H1 (cell line): Measurements from ENCODE around the gene SLC66A3. TPM values are rescaled to one million over a fixed set of nuclear protein-coding genes. Genes with fewer than 3 reads are reported as not detected.

Experiments
- CTCF ChIA-PET: fragments of 300-600 bp; sonication (Branson Sonifier 250); formaldehyde crosslinking; loops from one replicate; lab custom pipeline; 2021; ENCODE audit not compliant: partially characterized antibody; lab: Charles Lee
- POLR2A ChIA-PET: fragments of 300-600 bp; sonication (Branson Sonifier 250); formaldehyde crosslinking; loops from one replicate; lab custom pipeline; 2021; ENCODE audit warnings: inconsistent platforms; ENCODE audit not compliant: partially characterized antibody; lab: Charles Lee
- DNase-seq, 2 experiments: peaks; one replicate each; pipeline versions ENCODE4 v3.0.0 to v3.0.0-alpha.2; 2010 to 2022; ENCODE audit warnings: low spot score in 2 of 2, low read depth in 1 of 2, mixed read lengths in 1 of 2
- FAIRE-seq: peaks from 2 replicates; lab custom pipeline; 2011; peaks lifted over from hg19 to GRCh38; lab: Jason Lieb, UNC
- H2AFZ ChIP-seq: 2 replicates; pipeline ENCODE4 v1.8.1; 2012; ENCODE audit warnings: low read length, inconsistent platforms
- H2AK5ac ChIP-seq: 2 replicates; pipeline ENCODE4 v1.6.1; 2013; ENCODE audit warnings: low read depth, low read length
- H2BK120ac ChIP-seq: replicated peaks from 2 replicates; pipeline ENCODE3; 2013; ENCODE audit warnings: low read depth, low read length, inconsistent platforms
- H2BK12ac ChIP-seq: 2 replicates; pipeline ENCODE4 v1.6.1; 2013; ENCODE audit warnings: low read depth, low read length
- H2BK15ac ChIP-seq: 2 replicates; pipeline ENCODE4 v1.6.1; 2013; ENCODE audit warnings: low read length
- H2BK20ac ChIP-seq: 2 replicates; pipeline ENCODE4 v1.6.1; 2013; ENCODE audit warnings: low read length
- H2BK5ac ChIP-seq: 2 replicates; pipeline ENCODE4 v1.6.1; 2013; ENCODE audit warnings: low read depth, low read length
- H3K14ac ChIP-seq: 2 replicates; pipeline ENCODE4 v1.6.1; 2013; ENCODE audit warnings: inconsistent platforms; ENCODE audit not compliant: insufficient read length
- H3K18ac ChIP-seq: 2 replicates; pipeline ENCODE4 v1.6.1; 2013; ENCODE audit warnings: low read length; ENCODE audit errors: extremely low read depth
- H3K23ac ChIP-seq: 2 replicates; pipeline ENCODE4 v1.6.1; 2013; ENCODE audit warnings: inconsistent platforms; ENCODE audit not compliant: insufficient read length
- H3K23me2 ChIP-seq: 2 replicates; pipeline ENCODE4 v1.6.1; 2013; ENCODE audit warnings: low read depth, low read length
- H3K27ac ChIP-seq: 2 replicates; pipeline ENCODE4 v1.6.1; 2011; ENCODE audit warnings: low read depth, low read length, inconsistent platforms
- H3K27me3 ChIP-seq, 4 experiments: replicated peaks in 1 of 4; 1 replicate in 1 of 4; 2 replicates in 3 of 4; pipeline versions ENCODE4 v1.6.1 to v1.8.1; 2011 to 2013; ENCODE audit warnings: low read length in 3 of 4, mild to moderate bottlenecking in 3 of 4, inconsistent platforms in 2 of 4, mixed read lengths in 2 of 4, moderate library complexity in 1 of 4; ENCODE audit not compliant: control insufficient read depth in 3 of 4, insufficient read depth in 3 of 4; ENCODE audit errors: extremely low read depth in 1 of 4
- H3K36me3 ChIP-seq, 4 experiments: 2 replicates each; pipeline versions ENCODE4 v1.6.1 to v1.8.1; 2011 to 2013; ENCODE audit warnings: mild to moderate bottlenecking in 4 of 4, low read length in 3 of 4, moderate library complexity in 2 of 4, control low read depth in 1 of 4, inconsistent platforms in 1 of 4; ENCODE audit not compliant: insufficient read depth in 4 of 4, control insufficient read depth in 2 of 4
- H3K4ac ChIP-seq: replicated peaks from 2 replicates; pipeline ENCODE3; 2013; ENCODE audit warnings: low read length, low read depth, mixed read lengths, inconsistent platforms; ENCODE audit not compliant: insufficient read length
- H3K4me1 ChIP-seq, 4 experiments: replicated peaks in 1 of 4; 1 replicate in 1 of 4; 2 replicates in 3 of 4; pipeline versions ENCODE4 v1.6.1 to v1.8.1; 2011 to 2013; ENCODE audit warnings: low read length in 3 of 4, inconsistent platforms in 2 of 4, mixed read lengths in 1 of 4; ENCODE audit not compliant: insufficient read depth in 4 of 4, control insufficient read depth in 3 of 4
- H3K4me2 ChIP-seq, 2 experiments: 2 replicates each; pipeline versions ENCODE4 v1.6.1 to v1.8.1; 2011 to 2013; ENCODE audit warnings: low read depth in 2 of 2, low read length in 2 of 2, control low read depth in 1 of 2, inconsistent platforms in 1 of 2, mild to moderate bottlenecking in 1 of 2; ENCODE audit not compliant: insufficient read depth in 1 of 2
- H3K4me3 ChIP-seq, 4 experiments: fragments of 200-600, 300-600 bp in 1 of 4; sonication (generic), shearing (Covaris generic), sonication (Bioruptor Twin) in 1 of 4; 2 replicates each; pipeline versions ENCODE4 v1.5.1 to v1.8.1; 2011 to 2016; ENCODE audit warnings: low read length in 4 of 4, low read depth in 3 of 4, control low read depth in 2 of 4, inconsistent platforms in 2 of 4, mild to moderate bottlenecking in 2 of 4, mixed read lengths in 1 of 4, moderate library complexity in 1 of 4; ENCODE audit not compliant: insufficient read depth in 2 of 4; ENCODE audit errors: extremely low read depth in 1 of 4
- H3K56ac ChIP-seq: replicated peaks from 2 replicates; pipeline ENCODE3; 2013; ENCODE audit warnings: low read depth, mild to moderate bottlenecking, mixed read lengths, low read length, inconsistent platforms; ENCODE audit not compliant: insufficient read length
- H3K79me1 ChIP-seq: 2 replicates; pipeline ENCODE4 v1.6.1; 2013; ENCODE audit warnings: low read depth, low read length, control low read depth
- H3K79me2 ChIP-seq, 2 experiments: 2 replicates each; pipeline versions ENCODE4 v1.6.1 to v1.8.1; 2012 to 2013; ENCODE audit warnings: low read length in 2 of 2, mild to moderate bottlenecking in 2 of 2, inconsistent platforms in 1 of 2; ENCODE audit not compliant: insufficient read depth in 2 of 2, control insufficient read depth in 1 of 2
- H3K9ac ChIP-seq, 4 experiments: replicated peaks in 1 of 4; 1 replicate in 1 of 4; 2 replicates in 3 of 4; pipeline versions ENCODE4 v1.6.1 to v1.8.1; 2011 to 2013; ENCODE audit warnings: low read depth in 3 of 4, low read length in 3 of 4, control low read depth in 2 of 4, mild to moderate bottlenecking in 2 of 4, moderate library complexity in 2 of 4, inconsistent platforms in 1 of 4; ENCODE audit errors: extremely low read depth in 1 of 4
- H3K9me3 ChIP-seq, 2 experiments: 2 replicates each; pipeline versions ENCODE4 v1.6.1 to v1.8.1; 2012 to 2013; ENCODE audit warnings: mild to moderate bottlenecking in 2 of 2, moderate library complexity in 2 of 2, control low read depth in 1 of 2, inconsistent platforms in 1 of 2, low read depth in 1 of 2, low read length in 1 of 2, mixed read lengths in 1 of 2; ENCODE audit not compliant: insufficient read depth in 2 of 2
- H4K20me1 ChIP-seq, 2 experiments: replicated peaks in 1 of 2; 2 replicates each; pipeline versions ENCODE3 to v1.8.1; 2011 to 2013; ENCODE audit warnings: inconsistent platforms in 2 of 2, low read length in 2 of 2, mild to moderate bottlenecking in 1 of 2; ENCODE audit not compliant: insufficient read depth in 2 of 2, control insufficient read depth in 1 of 2
- H4K5ac ChIP-seq: 2 replicates; pipeline ENCODE4 v1.6.1; 2013; ENCODE audit warnings: low read length, low read depth, mixed read lengths, inconsistent platforms; ENCODE audit not compliant: insufficient read length
- H4K8ac ChIP-seq: 2 replicates; pipeline ENCODE4 v1.8.0; 2013; ENCODE audit warnings: mild to moderate bottlenecking, moderate library complexity, low read length, inconsistent platforms; ENCODE audit not compliant: insufficient read depth; ENCODE audit errors: extremely low read depth
- H4K91ac ChIP-seq: replicated peaks from 2 replicates; pipeline ENCODE3; 2013; ENCODE audit warnings: low read length, mixed read lengths, inconsistent platforms; ENCODE audit not compliant: insufficient read length
- BACH1 ChIP-seq: IDR thresholded peaks from 2 replicates; pipeline ENCODE4 v1.6.1; 2012; ENCODE audit warnings: low read length, improper control_type of control experiment
- CBX8 ChIP-seq: fragments of 300-800, 300-1000 bp; sonication (generic); IDR thresholded peaks from 2 replicates; pipeline ENCODE4 v1.7.1; 2016; ENCODE audit warnings: low read depth, low read length, borderline replicate concordance
- CTBP2 ChIP-seq: IDR thresholded peaks from 2 replicates; pipeline ENCODE4 v1.7.0; 2011; ENCODE audit warnings: borderline replicate concordance, mild to moderate bottlenecking, moderate library complexity, mixed read lengths, low read length; ENCODE audit not compliant: insufficient read depth, insufficient read length
- HDAC6 ChIP-seq: IDR thresholded peaks from one replicate; pipeline ENCODE4 v1.7.1; 2012; ENCODE audit warnings: low read depth, mild to moderate bottlenecking, inconsistent platforms, low read length, moderate library complexity
- MAX ChIP-seq: IDR thresholded peaks from 2 replicates; pipeline ENCODE4 v1.6.1; 2012; ENCODE audit warnings: inconsistent platforms
- POLR2A ChIP-seq, 2 experiments: IDR thresholded peaks; 1 replicate in 1 of 2; 2 replicates in 1 of 2; pipeline ENCODE4 v1.6.1; 2011; ENCODE audit warnings: low read depth in 2 of 2, low read length in 2 of 2, mild to moderate bottlenecking in 2 of 2; ENCODE audit errors: control extremely low read depth in 1 of 2
- POLR2AphosphoS5 ChIP-seq: IDR thresholded peaks from 2 replicates; pipeline ENCODE4 v1.6.1; 2011; ENCODE audit warnings: low read depth, low read length
- RAD21 ChIP-seq, 2 experiments: IDR thresholded peaks in 1 of 2; conservative IDR thresholded peaks in 1 of 2; 2 replicates each; pipeline ENCODE4 v1.6.1; 2011; ENCODE audit warnings: low read depth in 2 of 2, low read length in 2 of 2, improper control_type of control experiment in 1 of 2, inconsistent platforms in 1 of 2, mild to moderate bottlenecking in 1 of 2, moderate library complexity in 1 of 2
- SP2 ChIP-seq: IDR thresholded peaks from 2 replicates; pipeline ENCODE4 v1.6.1; 2012; ENCODE audit warnings: mild to moderate bottlenecking, low read length, inconsistent platforms
- SP4 ChIP-seq: IDR thresholded peaks from 2 replicates; pipeline ENCODE4 v1.6.1; 2012; ENCODE audit warnings: low read length, inconsistent platforms
- SRF ChIP-seq: IDR thresholded peaks from 2 replicates; pipeline ENCODE4 v1.6.1; 2011; ENCODE audit warnings: mild to moderate bottlenecking, low read depth, low read length, moderate library complexity
- TAF7 ChIP-seq: optimal IDR thresholded peaks from 2 replicates; pipeline ENCODE3; 2011; ENCODE audit warnings: low read depth, mild to moderate bottlenecking, inconsistent platforms, low read length, moderate library complexity, borderline replicate concordance
- TBP ChIP-seq: IDR thresholded peaks from 2 replicates; pipeline ENCODE4 v1.6.1; 2011; ENCODE audit warnings: low read depth, low read length, improper control_type of control experiment
- TCF12 ChIP-seq: IDR thresholded peaks from 2 replicates; pipeline ENCODE4 v1.6.1; 2011; ENCODE audit warnings: low read depth, mild to moderate bottlenecking, low read length
- YY1 ChIP-seq: IDR thresholded peaks from 2 replicates; pipeline ENCODE4 v1.6.1; 2011; ENCODE audit warnings: low read depth, mild to moderate bottlenecking, low read length
- WGBS, 2 experiments: shearing (Covaris generic) in 1 of 2; methylation state at CpG; one replicate each; pipeline versions ENCODE4 v1.1.6 to v1.1.7; 2013 to 2015; ENCODE audit warnings: low lambda C conversion rate in 2 of 2, mixed read lengths in 2 of 2, inconsistent platforms in 1 of 2, low coverage in 1 of 2, missing lambda C conversion rate in 1 of 2; ENCODE audit not compliant: insufficient replicate concordance in 2 of 2, insufficient coverage in 1 of 2, insufficient read length in 1 of 2; ENCODE audit errors: extremely low coverage in 1 of 2, missing lambda C conversion rate in 1 of 2; 5-methylcytosine and 5-hydroxymethylcytosine counted together
- polyA plus RNA-seq, 7 experiments: library from polyadenylated mRNA; depleted of rRNA in 3 of 7; stranded (reverse) in 5 of 7; unstranded in 2 of 7; fragments of >200 nt in 5 of 7; fragments of 200-250 nt in 2 of 7; gene quantifications; 1 replicate in 5 of 7; 2 replicates in 1 of 7; 4 replicates in 1 of 7; pipeline versions ENCODE4 v1.2.1 to v1.2.3, GENCODE V29; 2011 to 2013; ENCODE audit warnings: missing spikeins in 2 of 7, mixed read lengths in 2 of 7
- total RNA-seq: library from RNA; stranded (reverse); fragmentation: NEBNext Ultra II Directional; extraction: Animal tissue kit (Norgen Biotek cat#: 25700); gene quantifications from 2 replicates; pipeline ENCODE4 v1.2.1, GENCODE V29; 2021

Gene SLC66A3
- total and polyA plus RNA-seq, 2 of the 8 experiments (the other 6 are each of a cell fraction or from before 2014, with no cell fraction given), result 8.7 to 27.8 TPM

- Histone ChIP-seq H4K91ac (no peak overlapping the region), H2BK15ac (no peak overlapping the region), H3K4me2 (no peak overlapping the region), H3K4me3 (no peak overlapping the region), H2AK5ac (no peak overlapping the region), H3K27ac (no peak overlapping the region), H3K4me1 (peaks cover 0 to 5% (median 4%) of the 10 kb centered on the region in 4 experiments; a peak in 5 of 7 replicates), H3K4ac (no peak overlapping the region), H3K18ac (no peak overlapping the region), H3K9ac (no peak overlapping the region), H3K27me3 (peaks cover 0 to 13% (median 9%) of the 10 kb centered on the region in 4 experiments; a peak in 5 of 7 replicates), H2BK5ac (no peak overlapping the region), H3K79me2 (no peaks in the 10 kb centered on the region), H3K79me1 (no peaks in the 10 kb centered on the region), H3K23ac (no peak overlapping the region), H2BK120ac (no peak overlapping the region), H2AFZ (no peak overlapping the region), H4K8ac (no peak overlapping the region), H3K9me3 (no peaks in the 10 kb centered on the region), H3K23me2 (peaks cover 2% of the 10 kb centered on the region; the same call in 1 of the 2 replicates), H3K36me3 (no peaks in the 10 kb centered on the region), H4K5ac (no peak overlapping the region), H2BK20ac (no peak overlapping the region), H3K56ac (no peak overlapping the region), H3K14ac (no peak overlapping the region), H4K20me1 (no peaks in the 10 kb centered on the region), H2BK12ac (no peak overlapping the region)
- 85% methylated on average over 4 of the region's 4 CpGs; no CpG with 5 or more reads in 1 of the 2 experiments for WGBS, 2 experiments
- ChIA-PET CTCF (interaction anchor here (11.4 kb wide), 1 partner anchor 26 kb away, joined by 111 read pairs; a partner anchor contains a TSS), POLR2A (interaction anchor here (1.2 to 4.1 kb wide), 2 partner anchors 24 to 25 kb away, joined by 3 to 20 read pairs; a partner anchor contains a TSS)
- FAIRE-seq, result no peak
- no peak for DNase-seq
- no peak for TF ChIP-seq MAX
- TF ChIP-seq YY1, result no peak
- no peak for TF ChIP-seq POLR2A (IDR thresholded peaks at IDR 0.05; ENCODE audit: control extremely low read depth in 1 of 2, low read depth in 2 of 2, low read length in 2 of 2)
- TF ChIP-seq RAD21 (IDR thresholded peaks at IDR 0.05 in 1 of 2, conservative IDR thresholded peaks at IDR 0.05 in 1 of 2; ENCODE audit: low read depth in 2 of 2, low read length in 2 of 2), result no peak
- no peak for TF ChIP-seq CBX8
- TF ChIP-seq SP2, result no peak
- no peak for TF ChIP-seq SP4
- TF ChIP-seq TCF12, result no peak
- no peak for TF ChIP-seq SRF
- TF ChIP-seq BACH1, result no peak
- no peak for TF ChIP-seq TAF7
- no peak for TF ChIP-seq POLR2AphosphoS5
- no peak for TF ChIP-seq TBP
- TF ChIP-seq HDAC6, result no peak
- no peak for TF ChIP-seq CTBP2
These were observed 2.5 kb downstream of the SLC66A3 start for GRCh38 chr2:11157731-11158130.
